VCaP (cell line): ENCODE measurements around the gene SYNDIG1.

Source experiments
- H3K27ac ChIP-seq: fragments of 450-650 bp; 2 replicates; pipeline ENCODE4 v1.5.1; 2017
- TF ChIP-seq, protein P1 (sequence below): fragments of 450-650 bp; conservative IDR thresholded peaks from 2 replicates; pipeline ENCODE4 v1.5.1; 2017; ENCODE audit warnings: mild to moderate bottlenecking, moderate library complexity

The SYNDIG1 gene

GRCh38 chr20:24678351-24679106, 209.1 kb downstream of the SYNDIG1 start:
- peak overlapping the region; percentile 82 for H3K27ac ChIP-seq
- TF ChIP-seq, protein P1, sequence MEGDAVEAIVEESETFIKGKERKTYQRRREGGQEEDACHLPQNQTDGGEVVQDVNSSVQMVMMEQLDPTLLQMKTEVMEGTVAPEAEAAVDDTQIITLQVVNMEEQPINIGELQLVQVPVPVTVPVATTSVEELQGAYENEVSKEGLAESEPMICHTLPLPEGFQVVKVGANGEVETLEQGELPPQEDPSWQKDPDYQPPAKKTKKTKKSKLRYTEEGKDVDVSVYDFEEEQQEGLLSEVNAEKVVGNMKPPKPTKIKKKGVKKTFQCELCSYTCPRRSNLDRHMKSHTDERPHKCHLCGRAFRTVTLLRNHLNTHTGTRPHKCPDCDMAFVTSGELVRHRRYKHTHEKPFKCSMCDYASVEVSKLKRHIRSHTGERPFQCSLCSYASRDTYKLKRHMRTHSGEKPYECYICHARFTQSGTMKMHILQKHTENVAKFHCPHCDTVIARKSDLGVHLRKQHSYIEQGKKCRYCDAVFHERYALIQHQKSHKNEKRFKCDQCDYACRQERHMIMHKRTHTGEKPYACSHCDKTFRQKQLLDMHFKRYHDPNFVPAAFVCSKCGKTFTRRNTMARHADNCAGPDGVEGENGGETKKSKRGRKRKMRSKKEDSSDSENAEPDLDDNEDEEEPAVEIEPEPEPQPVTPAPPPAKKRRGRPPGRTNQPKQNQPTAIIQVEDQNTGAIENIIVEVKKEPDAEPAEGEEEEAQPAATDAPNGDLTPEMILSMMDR: no peak

- peak overlapping the region; percentile 82 for H3K27ac ChIP-seq
- TF ChIP-seq, protein P1: no peak
Measured at GRCh38 chr20:24679448-24680047, 210.1 kb downstream of the SYNDIG1 start.

DNA sequence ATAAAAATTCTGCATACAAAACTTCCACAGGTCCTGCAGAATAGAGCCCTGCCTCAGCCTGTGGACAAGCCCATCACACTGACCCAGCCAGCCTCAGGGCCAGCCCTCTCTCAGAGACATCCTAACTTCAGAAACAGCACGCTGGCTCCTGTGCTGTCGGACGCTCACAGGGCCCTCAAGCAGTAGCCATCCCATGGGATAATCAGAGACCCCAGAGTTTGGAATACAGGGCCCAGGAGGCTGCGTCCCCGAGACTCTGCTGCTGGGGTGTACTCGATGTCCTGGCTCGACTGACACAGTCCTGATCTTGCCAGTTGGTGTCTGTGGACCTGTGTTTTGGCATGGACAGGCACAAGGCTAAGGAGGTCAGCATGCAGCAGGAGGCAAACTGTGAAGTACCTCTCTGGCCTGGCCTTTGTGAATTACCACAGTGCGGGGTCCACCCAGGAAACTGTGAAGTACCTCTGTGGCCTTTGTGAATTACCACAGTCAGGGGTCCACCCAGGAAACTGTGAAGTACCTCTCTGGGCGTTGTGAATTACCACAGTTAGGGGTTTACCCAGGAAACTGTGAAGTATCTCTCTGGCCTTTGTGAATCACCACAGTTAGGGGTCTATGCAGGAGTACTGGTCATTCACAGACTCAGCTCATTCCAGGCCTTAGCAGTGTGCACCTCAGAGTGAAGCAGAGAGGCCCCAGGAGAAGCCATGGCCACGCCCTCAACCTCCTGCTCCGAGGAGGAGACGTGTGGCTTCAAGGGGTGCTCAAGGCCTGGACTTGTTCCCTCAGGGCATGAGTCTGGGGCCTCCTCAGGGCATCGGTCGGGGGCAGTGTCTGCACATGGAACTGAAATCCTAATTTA, 212.4 kb downstream of the SYNDIG1 start:
- H3K27ac ChIP-seq: no peak overlapping the region
- TF ChIP-seq, protein P1: no peak

DNA sequence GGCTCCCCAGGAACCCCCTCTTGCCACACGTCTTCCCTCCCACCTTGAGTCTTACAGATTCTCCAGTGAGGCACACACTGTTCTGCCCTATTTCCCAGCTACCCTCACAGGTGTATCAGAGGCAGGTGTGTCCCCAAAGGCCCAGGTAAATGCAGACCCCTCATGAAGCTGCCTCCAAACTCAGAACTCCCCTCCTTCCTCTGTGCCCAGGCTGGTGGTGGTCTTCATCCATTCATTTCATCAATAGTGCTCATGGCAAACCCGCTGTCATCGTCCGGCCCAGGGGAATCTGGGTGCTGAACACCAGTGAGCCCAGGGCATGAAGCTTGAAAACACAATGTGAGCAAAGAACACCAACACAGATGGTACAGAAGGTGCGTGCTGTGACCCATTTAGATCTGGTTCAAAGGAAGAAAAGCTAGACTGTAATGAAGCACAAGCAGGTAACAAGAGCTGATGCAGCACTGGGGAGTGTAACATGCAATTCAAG, 213.1 kb downstream of the SYNDIG1 start:
- no peak overlapping the region for H3K27ac ChIP-seq
- TF ChIP-seq, protein P1: no peak

DNA sequence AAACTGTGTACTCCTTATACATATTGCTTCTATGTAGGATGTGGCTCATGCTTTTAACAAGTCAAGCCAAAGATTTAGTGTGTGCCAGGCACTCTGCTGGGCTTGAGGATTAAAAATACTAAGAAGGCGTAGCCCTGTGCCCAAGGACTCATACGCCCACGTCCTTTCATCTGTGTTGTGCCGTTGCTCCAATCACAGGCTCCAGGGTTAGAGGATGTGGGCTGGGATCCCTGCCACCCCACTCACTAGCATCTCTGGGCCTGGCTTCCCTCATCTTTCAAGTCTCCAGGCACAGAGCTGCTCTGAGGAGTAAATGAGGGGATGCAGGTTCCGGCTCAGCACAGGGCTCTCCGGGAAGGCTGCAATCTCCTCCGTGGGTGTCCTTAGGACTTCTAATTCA, 214.2 kb downstream of the SYNDIG1 start:
- TF ChIP-seq, protein P1: no peak

DNA sequence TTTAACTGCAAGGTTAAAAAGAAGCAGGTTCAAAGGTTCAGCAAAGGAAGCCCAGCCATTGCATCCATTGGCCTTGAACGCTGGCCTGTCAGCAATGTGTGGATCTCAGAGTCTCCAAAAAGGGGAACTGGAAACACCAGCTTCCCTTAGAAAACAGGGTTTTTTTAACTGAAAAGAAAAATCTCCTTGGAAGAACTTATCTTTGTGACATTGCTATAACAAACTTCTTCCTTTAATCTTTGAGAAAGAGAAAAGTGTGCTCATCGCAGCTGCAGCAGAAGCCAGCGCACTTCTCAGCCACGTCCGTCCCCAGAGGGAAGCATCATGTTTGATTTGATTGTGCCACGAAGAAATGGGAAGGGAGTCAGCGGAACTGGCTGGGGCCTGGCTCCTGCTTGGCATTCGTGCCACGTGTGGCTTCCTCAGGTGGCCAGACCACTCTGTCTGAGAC, 215.0 kb downstream of the SYNDIG1 start:
- TF ChIP-seq, protein P1: no peak
- no peak overlapping the region for H3K27ac ChIP-seq

More for the DNA sequence above, 214.2 kb downstream of the SYNDIG1 start:
- H3K27ac ChIP-seq: no peak overlapping the region
